ENCODE results near the gene EFCAB12.

- no peak for TF ChIP-seq POLR2A (IDR thresholded peaks at IDR 0.05; ENCODE audit: low read depth, low read length)
- TF ChIP-seq, protein P1, sequence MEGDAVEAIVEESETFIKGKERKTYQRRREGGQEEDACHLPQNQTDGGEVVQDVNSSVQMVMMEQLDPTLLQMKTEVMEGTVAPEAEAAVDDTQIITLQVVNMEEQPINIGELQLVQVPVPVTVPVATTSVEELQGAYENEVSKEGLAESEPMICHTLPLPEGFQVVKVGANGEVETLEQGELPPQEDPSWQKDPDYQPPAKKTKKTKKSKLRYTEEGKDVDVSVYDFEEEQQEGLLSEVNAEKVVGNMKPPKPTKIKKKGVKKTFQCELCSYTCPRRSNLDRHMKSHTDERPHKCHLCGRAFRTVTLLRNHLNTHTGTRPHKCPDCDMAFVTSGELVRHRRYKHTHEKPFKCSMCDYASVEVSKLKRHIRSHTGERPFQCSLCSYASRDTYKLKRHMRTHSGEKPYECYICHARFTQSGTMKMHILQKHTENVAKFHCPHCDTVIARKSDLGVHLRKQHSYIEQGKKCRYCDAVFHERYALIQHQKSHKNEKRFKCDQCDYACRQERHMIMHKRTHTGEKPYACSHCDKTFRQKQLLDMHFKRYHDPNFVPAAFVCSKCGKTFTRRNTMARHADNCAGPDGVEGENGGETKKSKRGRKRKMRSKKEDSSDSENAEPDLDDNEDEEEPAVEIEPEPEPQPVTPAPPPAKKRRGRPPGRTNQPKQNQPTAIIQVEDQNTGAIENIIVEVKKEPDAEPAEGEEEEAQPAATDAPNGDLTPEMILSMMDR (IDR thresholded peaks at IDR 0.05; ENCODE audit: extremely low read depth in 1 of 2, insufficient read depth in 1 of 2, low read depth in 1 of 2, low read length in 2 of 2): no peak
- TF ChIP-seq FOS (IDR thresholded peaks at IDR 0.05; ENCODE audit: borderline replicate concordance, insufficient read depth, low read length): no peak
- no peak for TF ChIP-seq JUN (IDR thresholded peaks at IDR 0.05; ENCODE audit: borderline replicate concordance, insufficient read depth, insufficient read length, low read depth)
- no peak for TF ChIP-seq GATA2 (IDR thresholded peaks at IDR 0.05; ENCODE audit: insufficient read depth, insufficient read length, low read depth, low read length)
- TF ChIP-seq POLR2AphosphoS5 (IDR thresholded peaks at IDR 0.05; ENCODE audit: insufficient read depth, low read depth, low read length): no peak
- no peak for TF ChIP-seq EZH2 (IDR thresholded peaks at IDR 0.05; ENCODE audit: borderline replicate concordance, low read depth, low read length, severe bottlenecking)
These were observed 48.7 kb downstream of the EFCAB12 start for GRCh38 chr3:129379582-129380358.

Data from endothelial cell of umbilical vein (primary cell).